GM21786 (cell line): ENCODE data around the gene CACNB3.
"Not testable (repeated sequence)": the region's sequence is repeated elsewhere in the genome, so short reads cannot be mapped to it uniquely, and the experiment has no call there.

ENCODE experiments used
- ATAC-seq: cut with Tn5 transposase; IDR thresholded peaks from one replicate; pipeline ENCODE4 v1.9.1; 2021; ENCODE audit not compliant: unreplicated experiment

Gene CACNB3

DNA sequence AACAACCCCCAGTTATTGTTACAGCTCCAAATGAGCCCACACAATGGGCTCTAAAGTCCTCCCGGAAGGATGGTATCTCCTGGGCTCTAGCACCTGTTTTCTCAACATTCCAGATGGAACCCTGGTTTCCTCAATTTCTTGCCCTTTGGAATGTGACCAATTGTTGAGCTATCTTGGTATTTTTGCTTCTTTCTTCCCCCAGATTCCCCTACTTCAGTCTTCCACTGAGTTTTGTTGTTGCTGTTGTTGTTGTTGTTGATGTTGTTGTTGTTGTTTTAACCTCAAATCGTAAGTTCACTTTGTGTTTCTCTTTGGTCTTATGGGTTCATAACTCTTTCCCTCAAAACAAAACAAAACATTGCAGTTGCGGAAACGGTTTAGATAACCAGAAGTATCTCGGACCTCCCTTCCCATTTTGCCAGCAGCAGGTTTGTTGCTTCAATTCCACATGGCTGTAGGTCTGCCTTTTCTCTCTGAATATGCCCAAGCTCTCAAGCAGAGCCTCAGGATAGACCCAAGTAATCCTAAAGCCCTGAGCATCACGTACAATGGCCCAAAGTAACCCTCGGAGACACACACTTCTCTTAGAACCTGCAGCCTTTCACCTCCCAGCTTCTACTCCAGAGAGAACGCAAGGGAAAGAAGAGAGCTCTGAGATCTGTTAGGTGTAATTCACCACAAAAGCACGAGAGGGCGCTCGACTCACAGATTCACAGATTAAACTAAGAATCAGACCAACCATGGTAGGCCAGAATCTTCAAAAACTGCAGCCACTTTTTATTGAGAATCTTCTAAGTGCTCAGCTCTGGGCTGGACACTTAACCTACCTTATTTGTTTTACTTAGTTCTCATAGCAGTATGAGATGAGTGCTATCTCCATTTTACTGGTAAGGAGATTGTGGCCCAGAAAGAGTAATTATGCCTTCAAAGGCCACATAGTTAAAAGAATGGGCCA lies 34.7 kb downstream of the CACNB3 start:
- no peak for ATAC-seq

DNA sequence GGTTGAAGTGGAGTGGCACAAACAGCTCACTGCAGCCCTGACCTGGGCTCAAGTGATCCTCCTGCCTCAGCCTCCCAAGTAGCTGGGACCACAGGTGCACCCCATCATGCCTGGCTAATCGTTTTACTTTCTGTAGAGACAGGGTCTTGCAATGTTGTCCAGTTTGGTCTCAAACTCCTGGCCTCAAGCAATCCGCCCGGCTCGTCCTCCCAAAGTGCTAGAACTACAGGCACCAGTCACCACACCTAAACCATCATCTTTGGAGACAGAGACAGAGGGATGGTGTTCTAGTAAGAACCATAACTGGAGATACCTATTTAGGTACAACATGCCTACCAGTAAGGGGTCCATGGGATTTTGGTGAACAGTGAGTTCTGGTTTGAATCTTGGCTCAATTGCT lies 36.2 kb downstream of the CACNB3 start:
- no peak for ATAC-seq

DNA sequence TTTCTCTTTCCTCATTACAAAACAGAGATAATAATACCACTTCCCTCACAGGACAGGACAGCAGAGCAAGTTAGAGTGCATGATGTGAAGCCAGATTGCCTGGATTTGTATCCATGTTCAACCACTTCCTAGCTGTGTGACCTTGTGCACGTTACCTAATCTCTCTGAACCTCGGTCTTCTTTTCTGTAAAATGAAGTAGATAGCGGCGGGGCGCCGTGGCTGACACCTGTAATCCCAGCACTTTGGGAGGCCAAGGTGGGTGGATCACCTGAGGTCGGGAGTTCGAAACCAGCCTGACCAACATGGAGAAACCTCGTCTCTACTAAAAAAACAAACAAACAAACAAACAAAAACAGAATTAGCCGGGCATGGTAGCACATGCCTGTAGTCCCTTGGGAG lies 36.6 kb downstream of the CACNB3 start:
- not testable (repeated sequence) for ATAC-seq

DNA sequence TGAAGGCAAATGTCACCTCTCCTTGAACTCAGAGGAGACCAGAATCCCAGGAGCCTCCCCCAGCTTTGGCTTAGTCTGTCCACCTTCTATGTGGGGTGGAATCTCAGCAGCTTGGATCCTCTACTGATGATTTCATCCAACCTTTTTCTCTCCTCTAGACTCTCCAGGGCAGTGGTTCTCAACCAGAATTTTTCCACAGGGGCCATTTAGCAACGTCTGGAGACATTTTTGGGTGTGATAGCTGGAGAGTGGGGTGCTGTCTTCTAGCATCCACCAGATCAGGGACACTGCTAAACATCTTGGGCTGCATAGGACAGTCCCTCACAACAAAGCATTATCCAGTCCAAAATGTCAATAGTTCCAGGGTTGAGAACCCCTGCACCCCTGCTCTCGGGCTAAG lies 38.1 kb downstream of the CACNB3 start:
- no peak for ATAC-seq

DNA sequence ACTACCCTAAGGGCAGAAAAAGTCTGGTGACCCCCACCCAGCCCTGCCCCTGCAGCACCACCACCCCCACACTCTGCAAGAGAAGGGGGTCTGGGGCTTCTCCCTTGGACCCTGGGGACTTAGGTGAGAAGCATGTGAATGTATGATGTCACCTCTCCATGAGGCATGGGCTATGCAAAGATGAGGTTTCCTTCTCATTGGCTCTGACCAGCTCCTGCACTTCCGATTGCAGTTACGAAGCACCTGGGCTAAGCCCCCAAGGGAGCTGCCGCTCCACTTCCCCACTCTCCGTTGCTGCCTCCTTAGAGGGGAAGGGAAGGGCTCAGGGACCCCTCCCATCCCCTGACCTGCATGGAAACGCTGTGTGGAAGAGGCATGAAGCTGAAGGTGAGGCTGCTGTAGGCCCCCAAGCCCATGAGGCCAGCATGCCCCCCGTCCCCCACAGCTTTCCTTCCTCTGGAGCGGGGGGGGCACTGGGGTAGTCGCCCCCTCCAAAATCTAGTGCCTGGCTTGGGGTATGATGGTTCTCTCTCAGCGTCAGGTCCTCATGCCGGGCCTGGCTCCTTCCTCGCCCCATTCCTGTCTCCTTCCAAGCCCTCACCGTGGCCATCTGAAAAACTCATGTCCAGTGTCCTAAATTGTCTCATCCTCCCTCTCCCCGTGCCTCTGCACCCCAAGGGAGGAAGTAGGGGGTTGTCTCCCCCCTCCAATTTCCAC lies 39.1 kb downstream of the CACNB3 start:
- no peak for ATAC-seq

DNA sequence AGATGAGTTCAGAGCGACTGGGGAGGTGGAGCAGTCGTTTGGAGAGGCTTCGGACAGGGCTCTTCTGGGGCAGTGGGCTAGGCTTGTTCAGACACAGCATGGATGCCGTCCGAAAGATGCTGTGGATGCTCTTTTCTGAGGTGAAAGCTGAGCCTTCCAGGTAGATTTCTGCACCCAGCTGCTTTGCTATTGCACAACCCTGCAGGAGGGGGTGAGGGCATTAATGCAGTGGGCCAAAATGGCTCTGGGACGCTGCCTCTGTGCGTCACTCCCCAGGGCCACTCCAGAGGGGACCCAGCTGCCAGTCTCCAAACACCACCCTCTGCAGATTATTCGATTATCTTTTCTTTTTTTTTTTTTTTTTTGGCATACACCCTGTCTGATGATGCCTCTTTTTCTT lies 39.7 kb downstream of the CACNB3 start:
- ATAC-seq = no peak

DNA sequence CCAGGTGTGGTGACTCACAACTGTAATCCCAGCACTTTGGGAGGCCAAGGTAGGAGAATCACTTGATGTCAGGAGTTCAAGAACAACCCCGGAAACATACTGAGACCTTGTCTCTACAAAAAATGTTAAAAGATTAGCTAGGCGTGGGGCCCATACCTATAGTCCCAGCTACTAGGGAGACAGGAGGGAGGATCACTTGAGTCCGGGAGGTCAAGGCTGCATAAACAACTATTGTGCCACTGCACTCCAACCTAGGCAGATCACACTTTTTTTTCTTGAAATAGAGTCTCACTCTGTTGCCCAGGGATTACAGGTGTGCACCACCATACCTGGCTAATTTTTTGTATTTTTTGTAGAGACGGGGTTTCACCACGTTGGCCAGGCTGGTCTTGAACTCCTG lies 41.3 kb downstream of the CACNB3 start:
- no peak for ATAC-seq

DNA sequence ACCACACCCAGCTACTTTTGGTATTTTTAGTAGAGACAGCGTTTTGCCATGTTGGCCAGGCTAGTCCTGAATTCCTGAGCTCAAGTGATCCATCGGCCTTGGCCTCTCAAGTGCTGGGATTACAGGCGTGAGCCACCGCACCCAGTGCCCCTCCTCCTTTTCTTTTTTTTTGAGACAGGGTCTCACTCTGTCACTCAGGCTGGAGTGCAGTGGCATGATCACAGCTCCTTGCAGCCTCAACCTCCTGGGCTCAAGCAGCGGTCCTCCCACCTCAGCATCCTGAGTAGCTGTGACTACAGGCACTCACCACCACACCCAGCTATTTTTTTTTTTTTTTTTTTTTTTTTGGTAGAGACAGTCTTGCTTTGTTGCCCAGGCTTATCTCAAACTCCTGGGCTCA lies 41.9 kb downstream of the CACNB3 start:
- not testable (repeated sequence) for ATAC-seq

DNA sequence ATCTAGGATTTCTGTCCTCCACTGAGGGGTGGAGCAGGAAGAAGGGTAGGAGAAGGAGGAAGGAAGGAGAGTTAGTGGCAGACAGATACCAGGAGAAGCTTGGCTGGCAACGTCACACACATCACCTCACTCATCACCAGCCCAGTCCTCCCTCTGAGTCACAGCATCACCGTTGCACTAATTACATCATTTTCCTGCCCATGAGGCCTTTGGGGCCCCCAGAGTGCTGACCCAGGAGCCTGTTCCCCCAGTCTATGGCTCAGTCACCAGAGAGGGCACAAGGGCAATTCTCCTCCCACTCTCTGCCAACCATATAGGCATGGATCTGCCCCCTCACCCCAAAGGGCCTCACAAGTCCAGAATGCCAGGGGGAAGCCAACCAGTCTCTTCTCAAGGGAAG lies 42.8 kb downstream of the CACNB3 start:
- no peak for ATAC-seq

DNA sequence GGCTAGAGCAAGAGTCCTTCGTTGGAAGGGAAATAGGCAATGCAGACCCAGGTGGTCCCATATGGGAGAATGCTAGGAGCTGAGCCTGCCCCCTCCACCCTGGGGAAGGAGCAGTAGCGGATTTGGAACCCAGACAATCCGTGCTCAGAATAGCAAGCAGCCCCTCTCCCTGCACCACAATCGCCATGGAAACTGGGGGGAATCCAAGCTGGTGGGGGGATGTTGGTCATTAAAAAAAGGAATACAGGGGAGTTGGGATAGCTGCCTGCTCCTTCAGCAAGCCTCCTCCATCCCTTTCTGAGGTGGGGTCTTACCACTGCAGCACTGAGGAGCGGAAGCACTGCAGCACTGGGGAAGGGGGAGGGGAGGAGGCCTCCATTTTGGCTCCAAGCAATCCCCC lies 44.5 kb downstream of the CACNB3 start:
- ATAC-seq = no peak

DNA sequence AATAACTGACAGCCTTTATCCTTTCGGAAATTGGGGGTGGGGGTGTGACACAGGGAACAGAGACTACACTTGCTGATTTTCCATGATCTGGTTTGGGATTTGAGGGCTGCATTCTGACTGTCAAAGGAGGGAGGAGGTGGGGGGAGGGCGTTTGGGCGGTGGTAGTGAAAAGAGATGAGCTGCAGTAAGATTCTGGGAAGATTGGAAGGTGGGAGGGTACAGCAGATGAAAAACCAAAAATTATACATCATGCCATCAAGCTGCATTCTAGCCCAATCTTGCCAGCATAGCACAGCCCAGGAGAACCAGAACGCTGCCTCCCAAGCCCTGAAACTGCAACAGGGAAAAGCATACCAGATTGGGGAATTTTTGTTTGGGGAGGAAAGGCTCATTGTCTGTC lies 45.0 kb downstream of the CACNB3 start:
- ATAC-seq = no peak

DNA sequence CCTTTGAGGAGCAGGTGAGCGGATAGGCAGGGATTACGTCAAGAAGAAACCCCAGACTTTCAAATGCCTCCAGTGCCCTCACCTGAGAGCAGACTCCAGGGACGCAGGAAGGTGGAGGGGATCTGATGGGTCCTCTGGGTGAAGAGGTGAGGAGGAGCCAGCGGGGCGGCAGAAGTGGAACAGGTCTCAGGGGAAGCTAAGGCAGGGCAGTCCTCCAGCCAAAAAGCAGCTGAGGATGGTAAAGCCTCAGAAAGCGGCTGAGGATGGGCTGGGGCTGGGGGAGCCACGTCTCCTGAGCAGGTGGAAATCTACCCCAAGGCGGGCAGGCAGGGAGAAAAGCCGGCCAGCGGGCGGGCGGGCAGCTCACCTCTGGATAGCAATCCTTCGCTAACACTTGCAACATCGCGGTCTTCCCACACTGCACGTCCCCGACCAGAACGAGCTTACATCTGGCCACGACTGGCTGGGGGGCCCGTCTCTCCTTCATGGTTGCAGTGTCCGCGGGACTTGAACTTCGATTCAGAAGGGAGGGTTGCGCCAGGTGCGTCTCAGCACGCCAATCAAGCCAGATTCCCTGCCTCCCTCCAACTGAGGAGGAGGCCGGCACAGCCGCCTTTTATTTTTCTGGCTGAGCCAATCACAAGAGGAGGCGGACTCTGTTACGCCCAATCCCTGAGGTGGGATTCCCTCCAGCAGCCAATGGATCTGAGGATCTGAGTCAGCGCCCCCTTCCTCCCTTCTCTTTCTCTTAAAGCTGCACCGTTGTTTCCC lies 47.2 kb downstream of the CACNB3 start, which contains the start of gene RND1:
TSS of gene RND1 (minus strand) at position 590 of the 771 bp plus-strand sequence. CDS start at position 487, 103 bp downstream.
- ATAC-seq = peak; percentile 93

DNA sequence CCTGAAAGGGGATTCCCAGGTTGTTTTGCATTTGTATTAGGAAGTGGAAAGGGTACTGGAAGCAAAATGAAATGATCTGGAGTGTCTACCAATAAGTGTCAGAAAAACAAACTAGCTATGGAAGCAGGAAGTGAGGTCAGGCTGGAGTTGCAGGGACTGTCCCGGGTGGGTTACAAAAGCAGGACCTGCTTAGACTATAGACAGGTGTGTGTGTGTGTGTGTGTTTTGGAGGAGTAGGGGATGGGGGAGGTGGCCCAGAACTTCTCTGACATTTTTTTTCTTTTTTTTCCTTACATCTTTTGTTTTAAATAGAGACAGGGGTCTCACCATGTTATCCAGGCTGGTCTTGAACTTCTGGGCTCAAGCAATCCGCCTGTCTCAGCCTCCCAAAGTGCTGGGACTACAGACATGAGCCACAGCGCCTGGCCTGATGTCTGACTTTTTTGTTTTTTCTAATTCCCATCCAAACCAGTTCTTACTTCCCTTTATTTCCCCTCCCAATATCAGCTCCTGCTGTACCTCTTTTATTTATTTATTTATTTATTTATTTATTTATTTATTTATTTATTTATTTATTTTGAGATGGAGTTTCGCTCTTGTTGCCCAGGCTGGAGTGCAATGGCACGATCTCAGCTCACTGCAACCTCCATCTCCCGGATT lies 47.9 kb downstream of the CACNB3 start:
- ATAC-seq = peak; percentile 49

DNA sequence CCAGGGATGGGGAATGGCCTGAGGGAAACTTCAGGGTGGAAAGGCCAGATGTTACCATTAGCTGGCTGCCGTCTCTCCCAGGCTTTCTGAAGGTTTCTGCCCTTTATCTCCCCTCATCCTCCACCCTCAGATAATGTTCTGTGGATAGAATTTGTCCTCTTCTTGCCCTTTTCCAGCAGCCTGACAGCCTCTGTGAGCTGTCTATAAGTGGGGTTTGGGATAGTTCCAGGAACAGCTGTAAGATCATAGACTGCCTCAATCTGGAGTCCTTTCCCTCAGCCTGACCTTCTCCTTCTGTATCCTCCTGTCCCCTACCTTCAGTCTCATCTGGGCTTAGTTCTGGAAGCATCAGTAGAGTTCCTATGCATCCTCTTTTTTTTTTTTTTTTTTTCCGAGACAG lies 50.2 kb downstream of the CACNB3 start:
- no peak for ATAC-seq

DNA sequence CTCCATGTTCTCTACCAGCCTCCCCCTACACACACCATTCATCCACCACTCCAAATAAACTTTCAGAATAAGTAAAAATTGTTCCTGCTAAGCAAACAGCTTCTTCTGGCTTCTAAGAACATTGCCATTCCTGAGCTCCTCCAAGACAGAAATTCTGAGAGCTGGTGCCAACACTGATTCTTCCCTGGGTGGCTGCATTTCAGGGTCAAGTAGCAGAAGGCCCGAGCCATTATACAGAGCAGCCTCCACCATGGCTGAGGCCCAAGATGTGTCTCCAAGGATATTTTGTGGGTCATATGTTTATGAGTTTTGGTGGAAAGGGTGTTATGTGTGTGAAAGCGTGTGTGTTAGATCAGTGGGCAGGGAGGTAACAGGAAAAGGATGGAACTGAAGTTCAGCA lies 50.9 kb downstream of the CACNB3 start:
- no peak for ATAC-seq

DNA sequence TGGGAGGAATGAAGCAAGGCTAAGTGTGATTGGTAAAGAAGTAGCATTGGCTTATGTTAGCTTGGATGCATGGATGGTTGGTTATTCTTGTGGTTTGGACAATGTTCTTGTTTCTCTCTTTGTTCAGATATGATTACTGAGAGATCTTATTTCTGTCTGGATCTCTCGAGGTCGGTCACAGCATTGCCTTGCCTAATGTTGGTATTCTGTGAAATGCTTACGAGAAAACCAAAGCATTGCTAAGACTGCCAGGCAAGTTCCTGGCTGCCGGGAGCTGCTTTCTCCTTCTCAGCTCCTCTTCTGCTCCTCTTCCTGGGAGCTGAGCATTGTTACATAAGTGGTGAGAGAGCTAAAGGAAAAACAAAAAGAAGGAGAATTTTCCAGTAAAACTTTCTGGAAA lies 54.8 kb downstream of the CACNB3 start:
- ATAC-seq = no peak

DNA sequence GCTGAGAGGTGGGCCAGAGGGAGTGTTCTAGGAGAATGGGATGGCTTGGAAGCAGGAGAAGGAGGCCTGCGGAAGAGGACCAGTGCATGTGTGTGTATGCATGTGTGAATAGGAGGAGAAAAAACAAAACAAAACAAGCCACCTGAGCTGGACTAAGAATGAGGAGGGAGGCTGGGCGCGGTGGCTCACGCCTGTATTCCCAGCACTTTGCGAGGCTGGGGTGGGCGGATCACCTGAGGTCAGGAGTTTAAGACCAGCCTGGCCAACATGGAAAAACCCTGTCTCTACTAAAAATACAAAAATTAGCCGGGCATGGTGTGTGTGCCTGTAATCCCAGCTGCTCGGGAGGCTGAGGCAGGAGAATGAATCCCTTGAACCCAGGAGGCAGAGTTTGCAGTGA lies 55.2 kb downstream of the CACNB3 start:
- not testable (repeated sequence) for ATAC-seq

DNA sequence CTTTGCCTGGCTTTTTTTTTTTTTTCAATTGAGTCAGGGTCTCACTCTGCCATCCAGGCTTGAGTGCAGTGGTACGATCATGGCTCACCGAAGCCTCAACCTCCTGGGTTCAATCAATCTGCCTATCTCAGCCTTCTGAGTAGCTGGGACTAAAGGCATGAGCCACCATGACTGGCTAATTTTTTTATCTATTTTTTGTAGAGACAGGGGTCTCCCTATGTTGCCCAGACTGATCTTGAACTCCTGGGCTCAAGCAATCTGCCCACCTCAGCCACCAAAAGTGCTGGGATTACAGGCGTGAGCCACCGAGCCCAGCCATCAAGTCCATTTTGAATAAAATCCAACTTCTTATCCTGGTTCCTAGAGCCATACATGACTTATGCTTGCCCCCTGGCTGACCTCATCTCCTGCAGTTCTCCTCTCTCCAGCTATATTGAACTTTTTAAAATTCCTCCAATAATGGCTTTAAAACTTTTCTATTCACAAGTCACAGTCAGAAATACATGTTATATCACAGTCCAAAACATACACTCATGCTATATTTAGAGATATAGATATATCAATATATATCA lies 57.7 kb downstream of the CACNB3 start:
- no peak for ATAC-seq
